SK-N-SH treated with all-trans-retinoic acid at 6 μM for 48 hours (cell line): ENCODE measurements around the gene ARID5A.

Experiments
- CSDC2 ChIP-seq: fragments of 250-450 bp; sonication (Bioruptor Pico); IDR thresholded peaks from 2 replicates; pipeline ENCODE4 v1.5.0; 2020; ENCODE audit warnings: mild to moderate bottlenecking, moderate library complexity
- ISL1 ChIP-seq: fragments of 250-450 bp; sonication (Bioruptor Pico); IDR thresholded peaks from 2 replicates; pipeline ENCODE4 v2.1.2; 2022; ENCODE audit warnings: mild to moderate bottlenecking, moderate library complexity
- PPARA ChIP-seq: fragments of 250-450 bp; sonication (Bioruptor Pico); IDR thresholded peaks from 2 replicates; pipeline ENCODE4 v1.5.0; 2020; ENCODE audit warnings: mild to moderate bottlenecking, borderline replicate concordance
- TCF4 ChIP-seq: fragments of 250-450 bp; sonication (Bioruptor Pico); IDR thresholded peaks from 2 replicates; pipeline ENCODE4 v1.8.0; 2021; ENCODE audit warnings: mild to moderate bottlenecking, moderate library complexity, borderline replicate concordance
- ZFP3 ChIP-seq: fragments of 250-450 bp; sonication (Bioruptor Pico); IDR thresholded peaks from 2 replicates; pipeline ENCODE4 v1.5.0; 2020; ENCODE audit warnings: mild to moderate bottlenecking, moderate library complexity
- TF ChIP-seq, protein P1 (sequence below): fragments of 250-450 bp; sonication (Bioruptor Pico); IDR thresholded peaks from 2 replicates; pipeline ENCODE4 v1.8.0; 2020; ENCODE audit warnings: mild to moderate bottlenecking, moderate library complexity, borderline replicate concordance

DNA sequence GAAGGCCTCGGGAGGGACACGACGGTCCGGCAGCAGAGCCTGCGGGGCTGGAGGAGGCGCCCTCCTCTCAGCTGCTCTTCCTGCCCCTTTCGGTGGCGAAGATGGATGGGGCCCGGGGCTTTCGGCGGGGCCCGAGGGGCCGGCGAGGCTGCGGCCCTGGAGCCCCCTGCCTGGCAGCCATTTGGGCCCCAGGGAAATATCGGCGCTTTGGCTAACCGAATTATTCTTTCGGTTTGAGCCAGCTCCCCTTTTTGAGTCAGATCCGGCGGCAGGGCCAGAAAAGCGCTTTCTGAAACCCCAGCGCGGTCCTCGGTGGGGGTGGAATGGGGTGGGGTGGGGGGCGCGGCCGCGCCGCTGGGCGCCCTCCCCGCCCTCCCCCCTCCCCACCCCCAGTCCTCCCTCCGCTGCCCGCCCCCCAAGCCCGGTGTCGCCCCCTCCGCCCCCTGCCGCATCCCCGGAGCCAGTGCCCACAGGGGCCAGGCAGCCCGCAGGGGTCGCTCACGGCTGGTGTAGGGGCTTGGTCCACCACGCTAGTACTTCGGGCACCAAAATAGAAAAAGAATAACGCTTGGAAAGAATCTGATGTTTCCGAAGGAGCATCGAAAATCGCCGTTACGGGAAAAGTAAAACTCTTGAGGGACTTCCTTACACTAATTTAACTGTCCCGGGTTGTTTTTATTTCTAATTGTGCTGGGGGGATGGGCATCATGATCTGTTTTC lies 9.1 kb upstream of the ARID5A start:
- TF ChIP-seq, protein P1, sequence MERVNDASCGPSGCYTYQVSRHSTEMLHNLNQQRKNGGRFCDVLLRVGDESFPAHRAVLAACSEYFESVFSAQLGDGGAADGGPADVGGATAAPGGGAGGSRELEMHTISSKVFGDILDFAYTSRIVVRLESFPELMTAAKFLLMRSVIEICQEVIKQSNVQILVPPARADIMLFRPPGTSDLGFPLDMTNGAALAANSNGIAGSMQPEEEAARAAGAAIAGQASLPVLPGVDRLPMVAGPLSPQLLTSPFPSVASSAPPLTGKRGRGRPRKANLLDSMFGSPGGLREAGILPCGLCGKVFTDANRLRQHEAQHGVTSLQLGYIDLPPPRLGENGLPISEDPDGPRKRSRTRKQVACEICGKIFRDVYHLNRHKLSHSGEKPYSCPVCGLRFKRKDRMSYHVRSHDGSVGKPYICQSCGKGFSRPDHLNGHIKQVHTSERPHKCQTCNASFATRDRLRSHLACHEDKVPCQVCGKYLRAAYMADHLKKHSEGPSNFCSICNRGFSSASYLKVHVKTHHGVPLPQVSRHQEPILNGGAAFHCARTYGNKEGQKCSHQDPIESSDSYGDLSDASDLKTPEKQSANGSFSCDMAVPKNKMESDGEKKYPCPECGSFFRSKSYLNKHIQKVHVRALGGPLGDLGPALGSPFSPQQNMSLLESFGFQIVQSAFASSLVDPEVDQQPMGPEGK (CRISPR knock-in tag): no peak
- TF ChIP-seq PPARA (CRISPR knock-in tag) (no peak), ISL1 (CRISPR knock-in tag) (no peak), ZFP3 (no peak), TCF4 (CRISPR knock-in tag) (no peak), CSDC2 (no peak)
